ENCODE measurements around the gene RPN2.

GRCh38 chr20:37188787-37189186 is 9.7 kb downstream of the RPN2 start:
- TF ChIP-seq, protein P1, sequence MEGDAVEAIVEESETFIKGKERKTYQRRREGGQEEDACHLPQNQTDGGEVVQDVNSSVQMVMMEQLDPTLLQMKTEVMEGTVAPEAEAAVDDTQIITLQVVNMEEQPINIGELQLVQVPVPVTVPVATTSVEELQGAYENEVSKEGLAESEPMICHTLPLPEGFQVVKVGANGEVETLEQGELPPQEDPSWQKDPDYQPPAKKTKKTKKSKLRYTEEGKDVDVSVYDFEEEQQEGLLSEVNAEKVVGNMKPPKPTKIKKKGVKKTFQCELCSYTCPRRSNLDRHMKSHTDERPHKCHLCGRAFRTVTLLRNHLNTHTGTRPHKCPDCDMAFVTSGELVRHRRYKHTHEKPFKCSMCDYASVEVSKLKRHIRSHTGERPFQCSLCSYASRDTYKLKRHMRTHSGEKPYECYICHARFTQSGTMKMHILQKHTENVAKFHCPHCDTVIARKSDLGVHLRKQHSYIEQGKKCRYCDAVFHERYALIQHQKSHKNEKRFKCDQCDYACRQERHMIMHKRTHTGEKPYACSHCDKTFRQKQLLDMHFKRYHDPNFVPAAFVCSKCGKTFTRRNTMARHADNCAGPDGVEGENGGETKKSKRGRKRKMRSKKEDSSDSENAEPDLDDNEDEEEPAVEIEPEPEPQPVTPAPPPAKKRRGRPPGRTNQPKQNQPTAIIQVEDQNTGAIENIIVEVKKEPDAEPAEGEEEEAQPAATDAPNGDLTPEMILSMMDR (IDR thresholded peaks at IDR 0.05), result no peak
- TF ChIP-seq POLR2A (IDR thresholded peaks at IDR 0.05), result no peak

Measured in heart left ventricle (tissue), 13 donors.